Right kidney (tissue), 1 donor: ENCODE data around the gene UBE2Q2.
"Not testable (repeated sequence)": the region's sequence is repeated elsewhere in the genome, so short reads cannot be mapped to it uniquely, and the experiment has no call there.

Experiments used
- DNase-seq: peaks from one replicate; pipeline ENCODE4 v3.0.0-alpha.2; 2016

The UBE2Q2 gene

GRCh38 chr15:75822685-75823278, 20.5 kb upstream of the UBE2Q2 start:
- no peak for DNase-seq

- DNase-seq = no peak
Observed at GRCh38 chr15:75823860-75824613, 19.2 kb upstream of the UBE2Q2 start.

- DNase-seq = no peak
Observed at GRCh38 chr15:75827691-75828090, 15.6 kb upstream of the UBE2Q2 start.

GRCh38 chr15:75828429-75828828, 14.8 kb upstream of the UBE2Q2 start:
- no peak for DNase-seq

- DNase-seq = no peak
Observed at GRCh38 chr15:75830910-75831805, 12.1 kb upstream of the UBE2Q2 start.

- DNase-seq = no peak
Observed at GRCh38 chr15:75831806-75832102, 11.5 kb upstream of the UBE2Q2 start.

GRCh38 chr15:75832114-75832513, 11.1 kb upstream of the UBE2Q2 start:
- DNase-seq = no peak

- DNase-seq = no peak
Observed at GRCh38 chr15:75834021-75834420, 9.2 kb upstream of the UBE2Q2 start.

- no peak for DNase-seq
Observed at GRCh38 chr15:75835990-75836958, 7.0 kb upstream of the UBE2Q2 start.

- no peak for DNase-seq
Observed at GRCh38 chr15:75836959-75837334, 6.3 kb upstream of the UBE2Q2 start.

GRCh38 chr15:75840659-75841058, 2.6 kb upstream of the UBE2Q2 start:
- DNase-seq = no peak

- DNase-seq = no peak
Observed at GRCh38 chr15:75841626-75842025, 1.6 kb upstream of the UBE2Q2 start.

GRCh38 chr15:75843678-75844581, 683 bp downstream of the UBE2Q2 start:
- DNase-seq = peak; percentile 94

GRCh38 chr15:75844629-75845335, 1.5 kb downstream of the UBE2Q2 start:
- DNase-seq = no peak

GRCh38 chr15:75849167-75849566, 5.9 kb downstream of the UBE2Q2 start:
- DNase-seq = no peak

GRCh38 chr15:75850708-75851107, 7.5 kb downstream of the UBE2Q2 start:
- no peak for DNase-seq

- DNase-seq = not testable (repeated sequence)
Observed at GRCh38 chr15:75851566-75851965, 8.3 kb downstream of the UBE2Q2 start.

- no peak for DNase-seq
Observed at GRCh38 chr15:75857886-75858285, 14.6 kb downstream of the UBE2Q2 start.

- no peak for DNase-seq
Observed at GRCh38 chr15:75861750-75862402, 18.6 kb downstream of the UBE2Q2 start.

GRCh38 chr15:75862796-75863195, 19.5 kb downstream of the UBE2Q2 start:
- DNase-seq = no peak
